GM19468 (cell line): ENCODE measurements around the gene BRD4.

ENCODE experiments used
- ATAC-seq: cut with Tn5 transposase; IDR thresholded peaks from one replicate; pipeline ENCODE4 v1.9.1; 2021; ENCODE audit warnings: mild to moderate bottlenecking, moderate library complexity, moderate number of reproducible peaks; ENCODE audit not compliant: unreplicated experiment; ENCODE audit errors: extremely low read depth

The BRD4 gene

DNA sequence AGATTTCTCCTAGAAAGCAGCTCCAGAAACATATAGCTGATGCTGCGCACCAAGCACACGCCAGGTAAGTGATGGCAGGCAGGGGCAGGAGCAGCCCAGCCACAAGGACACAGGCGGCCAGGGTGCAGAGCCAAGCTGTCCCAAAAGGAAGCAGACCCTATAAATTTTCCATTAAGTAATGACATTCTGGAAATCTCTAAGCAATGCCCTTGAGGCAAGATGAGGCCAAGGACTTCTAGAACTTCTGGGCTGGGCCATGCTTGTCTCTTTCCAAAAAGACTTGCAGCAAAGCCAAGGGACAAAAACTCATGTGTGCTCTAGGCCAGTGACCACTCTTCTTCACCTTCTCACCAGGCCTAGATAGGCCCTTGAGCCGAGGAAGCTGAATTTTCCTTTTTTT is 57.9 kb downstream of the BRD4 start:
- no peak for ATAC-seq

DNA sequence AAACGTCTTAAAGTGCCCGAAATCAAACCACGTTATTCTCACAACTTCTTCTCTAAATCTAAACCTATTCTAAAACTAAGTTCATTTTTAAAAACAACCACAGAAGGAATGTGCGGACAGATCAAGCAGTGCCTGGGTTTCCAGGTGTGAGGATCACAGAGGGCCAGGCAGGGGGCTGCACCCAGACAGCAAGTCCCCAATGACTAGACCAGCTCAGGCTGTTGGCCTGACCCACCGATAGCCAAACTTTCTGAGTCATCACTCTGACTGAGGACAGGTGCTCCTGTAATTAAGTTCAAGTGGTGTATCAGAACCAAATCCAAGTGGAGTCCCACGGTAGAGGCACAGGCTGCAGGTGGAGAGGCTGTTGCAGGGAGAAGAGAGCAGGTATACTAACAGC is 62.5 kb downstream of the BRD4 start:
- ATAC-seq, result no peak

DNA sequence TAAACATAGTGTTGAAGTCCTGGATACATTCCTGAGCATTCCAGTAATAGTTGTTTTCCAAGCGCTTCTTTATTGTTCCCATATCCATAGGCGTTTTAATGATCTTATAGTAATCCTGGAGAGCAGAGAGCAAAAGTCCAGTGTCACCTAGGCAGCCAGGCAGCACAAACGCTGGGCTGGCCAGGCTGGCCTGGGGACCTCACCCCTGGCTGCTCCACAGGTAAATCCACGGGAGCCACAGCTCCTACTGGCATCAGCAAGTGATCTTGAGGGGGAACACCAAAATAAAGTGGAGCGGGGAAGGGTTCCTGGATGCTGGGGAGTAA is 63.4 kb downstream of the BRD4 start:
- ATAC-seq, result no peak

DNA sequence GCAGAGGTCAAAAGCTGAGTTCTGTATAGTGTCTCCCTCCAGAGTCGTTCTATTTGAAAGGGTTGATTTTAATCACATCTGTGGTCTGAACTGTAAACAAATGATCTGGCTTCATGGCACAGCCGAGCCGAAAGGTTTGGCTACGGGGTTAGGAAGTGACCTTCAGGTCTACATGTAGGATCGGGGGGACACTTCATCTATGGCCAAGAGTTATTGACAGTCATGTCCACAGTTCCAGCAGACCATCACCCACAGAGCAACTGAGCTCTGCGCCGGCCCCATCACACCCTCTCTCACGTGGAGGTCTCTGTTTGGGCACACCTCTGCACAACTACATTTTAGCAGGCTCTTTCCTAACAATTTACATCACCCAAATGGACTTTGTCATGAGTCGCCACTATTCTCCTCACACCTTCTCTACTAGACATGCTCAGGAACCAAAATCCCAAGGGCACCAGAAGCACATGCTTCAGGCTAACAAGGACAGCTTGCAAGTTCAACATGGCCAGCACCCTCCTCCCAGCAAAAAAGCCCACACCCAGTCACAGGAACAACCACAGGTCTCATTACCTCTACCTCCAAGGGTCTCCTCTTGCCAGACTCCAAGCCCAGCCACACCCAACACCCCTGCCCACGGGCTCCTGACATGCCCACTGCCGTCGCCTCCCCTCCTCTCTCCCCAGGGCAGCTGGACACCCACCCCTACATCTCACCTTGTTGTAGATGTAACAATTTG is 64.0 kb downstream of the BRD4 start:
- ATAC-seq, result no peak

DNA sequence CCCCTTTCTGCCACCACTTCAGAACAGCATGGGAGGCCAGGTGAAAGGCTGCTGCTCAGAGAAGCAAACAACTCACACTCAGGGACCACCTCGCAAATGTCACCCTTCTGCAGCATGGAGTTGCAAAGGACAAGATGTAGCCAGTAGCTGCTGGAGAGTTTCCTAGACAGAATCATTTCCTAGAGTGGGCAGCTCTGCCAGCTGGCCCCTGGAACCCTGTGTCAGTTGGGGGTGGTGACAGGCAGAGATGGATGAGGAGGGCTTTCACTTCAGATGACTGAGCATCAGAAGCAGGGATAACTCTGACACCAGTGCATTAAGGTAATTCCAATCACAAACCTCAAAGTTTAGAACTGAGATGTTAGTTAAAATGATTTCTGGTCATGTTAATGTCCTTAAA is 65.7 kb downstream of the BRD4 start:
- no peak for ATAC-seq

DNA sequence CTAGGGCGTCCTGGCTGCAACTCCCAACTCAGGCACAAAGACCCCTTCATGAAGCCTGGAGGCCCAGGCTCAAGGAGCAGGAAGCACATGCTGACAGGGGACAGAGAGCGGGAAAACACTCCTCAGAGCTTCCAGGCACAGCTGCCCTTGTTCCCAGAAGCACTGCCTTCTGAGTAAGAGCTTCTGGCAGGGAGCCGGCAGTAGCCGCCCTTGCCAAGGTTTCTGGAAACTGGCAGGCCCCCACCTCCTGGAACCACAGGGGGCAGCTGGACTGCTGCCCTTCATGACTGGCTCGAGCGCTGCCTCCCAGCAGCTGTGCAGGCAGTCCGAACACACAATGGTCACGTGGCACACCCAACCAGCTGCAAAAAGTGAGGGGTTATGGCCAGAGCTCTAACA is 66.5 kb downstream of the BRD4 start:
- ATAC-seq, result no peak

DNA sequence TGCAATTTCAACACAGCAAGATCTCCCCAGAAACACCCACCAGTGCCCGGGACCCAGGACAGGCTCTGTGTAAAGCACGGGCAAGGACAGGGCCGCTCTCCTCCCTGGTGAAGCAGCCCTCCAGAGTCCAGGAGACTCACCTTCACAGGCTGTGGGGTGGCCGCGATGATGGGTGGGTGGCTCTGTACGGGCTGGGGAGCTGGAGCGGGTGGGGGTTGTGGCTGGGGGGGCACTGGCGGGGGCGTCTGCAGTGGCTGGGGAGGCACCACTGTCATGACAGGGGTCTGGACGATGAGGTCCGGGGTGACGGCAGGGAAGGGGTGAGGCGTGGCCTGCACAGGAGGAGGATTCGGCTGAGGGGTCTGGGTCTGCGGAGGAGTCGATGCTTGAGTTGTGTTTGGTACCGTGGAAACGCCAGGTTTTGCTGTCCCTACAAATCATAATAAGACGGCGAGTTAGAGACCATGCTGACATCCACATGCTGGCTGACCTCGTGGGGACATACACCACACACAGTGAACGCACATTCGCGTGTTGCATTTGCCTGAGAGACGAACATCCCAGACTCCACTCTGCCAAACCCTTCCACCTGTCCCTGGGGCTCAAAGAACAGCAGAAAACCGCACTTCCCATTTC is 67.0 kb downstream of the BRD4 start:
- ATAC-seq, result no peak

DNA sequence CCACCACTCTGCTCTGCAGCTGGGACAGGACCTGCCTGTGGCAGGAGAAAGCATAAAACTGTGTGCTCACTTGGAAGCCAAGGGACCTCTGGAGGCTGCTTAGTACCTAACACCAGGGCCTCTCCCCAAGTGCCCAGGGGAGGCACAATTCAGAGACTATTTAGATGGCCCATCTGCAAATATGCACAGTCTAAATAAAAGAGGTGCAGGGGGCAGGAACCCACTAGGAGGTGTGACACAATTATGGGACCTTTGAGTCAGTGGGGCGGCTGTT is 67.5 kb downstream of the BRD4 start:
- ATAC-seq, result no peak

DNA sequence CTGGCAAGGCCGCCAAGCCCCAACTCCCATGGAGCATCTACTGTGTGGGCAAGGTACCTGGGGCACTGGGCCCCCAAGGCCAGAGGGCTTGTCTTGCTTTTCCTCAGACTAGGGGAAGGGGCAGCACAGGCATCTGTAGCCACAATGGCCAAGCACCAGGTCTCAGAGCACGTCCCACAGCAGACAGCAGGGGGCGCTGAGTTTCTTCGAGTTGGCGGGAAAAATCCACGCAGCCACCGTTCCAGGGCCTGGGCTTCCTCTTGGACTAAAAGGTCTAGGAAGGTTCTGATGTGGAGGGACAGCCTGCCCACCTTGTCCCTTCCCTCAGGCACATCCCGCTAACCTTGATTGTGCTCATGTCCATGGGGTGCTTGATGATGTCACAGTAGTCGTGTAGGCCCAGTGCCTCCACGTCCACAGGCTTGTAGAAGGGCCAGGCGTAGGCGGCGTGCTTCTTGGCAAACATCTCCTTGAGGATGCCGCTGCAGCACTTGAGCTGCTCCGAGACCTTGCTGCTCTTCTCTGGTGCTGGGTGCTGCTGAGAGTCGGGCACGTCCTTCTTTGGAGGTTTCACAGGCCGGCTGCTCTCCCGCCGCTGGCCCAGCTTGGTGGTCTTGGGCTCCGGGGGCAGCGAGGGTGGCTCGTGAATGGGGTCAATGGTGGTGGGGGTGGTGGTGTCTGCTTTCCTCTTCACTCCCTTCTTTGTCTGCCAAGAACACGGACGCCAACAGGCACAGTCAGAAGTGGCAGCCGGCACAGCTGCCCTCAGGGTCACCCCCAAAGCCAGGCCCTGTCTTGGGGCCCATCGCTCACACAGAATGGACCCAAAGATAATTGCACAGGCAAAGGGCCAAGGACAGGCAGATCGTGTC is 68.0 kb downstream of the BRD4 start:
- no peak for ATAC-seq

DNA sequence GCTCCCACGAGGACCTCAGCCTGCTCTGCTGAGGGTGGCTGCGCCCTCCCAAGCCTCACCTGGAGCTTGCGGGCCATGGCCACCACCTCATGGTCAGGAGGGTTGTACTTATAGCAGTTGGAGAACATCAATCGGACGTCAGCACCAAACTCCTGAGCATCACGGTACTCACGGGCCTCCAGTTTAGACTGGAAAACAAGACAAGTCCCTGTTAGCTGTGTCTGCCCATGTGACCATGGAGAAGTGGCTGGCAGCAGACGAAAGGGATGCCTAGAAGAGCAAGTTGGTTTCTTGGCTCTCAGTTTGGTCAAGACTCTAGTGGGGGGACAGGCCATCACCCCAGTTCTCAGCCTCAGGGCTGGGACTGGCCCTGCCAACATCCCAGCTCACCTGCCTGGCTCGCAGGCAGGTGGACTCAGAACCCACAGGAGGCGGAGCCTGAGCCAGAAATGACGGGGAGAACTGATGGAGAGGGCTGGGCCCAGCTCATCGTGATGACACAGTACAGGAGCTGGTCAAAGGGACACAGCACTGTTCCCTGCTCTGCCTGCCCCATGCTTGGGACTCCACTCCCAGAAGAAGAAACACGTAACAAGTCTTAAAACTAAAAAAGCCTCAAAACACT is 68.9 kb downstream of the BRD4 start:
- no peak for ATAC-seq

DNA sequence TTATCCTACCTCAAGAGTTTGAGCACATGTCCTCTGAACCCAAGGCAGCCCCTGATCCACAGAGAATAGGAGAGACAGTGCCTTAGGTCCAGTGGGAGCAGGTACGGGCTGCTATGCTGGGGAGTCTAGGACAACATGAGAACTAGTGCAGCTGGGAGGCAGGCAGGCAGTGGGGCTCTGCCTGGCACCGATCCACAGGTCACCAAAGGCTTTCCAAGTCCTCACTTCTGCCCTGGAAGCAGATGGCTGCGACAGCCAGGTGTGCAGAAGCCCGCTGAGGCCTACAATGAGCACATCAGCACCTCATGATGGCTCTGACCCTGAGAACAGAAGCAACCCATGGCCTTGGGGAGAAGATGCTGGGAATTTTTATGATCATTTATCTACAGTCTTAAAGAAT is 70.3 kb downstream of the BRD4 start:
- ATAC-seq, result no peak

DNA sequence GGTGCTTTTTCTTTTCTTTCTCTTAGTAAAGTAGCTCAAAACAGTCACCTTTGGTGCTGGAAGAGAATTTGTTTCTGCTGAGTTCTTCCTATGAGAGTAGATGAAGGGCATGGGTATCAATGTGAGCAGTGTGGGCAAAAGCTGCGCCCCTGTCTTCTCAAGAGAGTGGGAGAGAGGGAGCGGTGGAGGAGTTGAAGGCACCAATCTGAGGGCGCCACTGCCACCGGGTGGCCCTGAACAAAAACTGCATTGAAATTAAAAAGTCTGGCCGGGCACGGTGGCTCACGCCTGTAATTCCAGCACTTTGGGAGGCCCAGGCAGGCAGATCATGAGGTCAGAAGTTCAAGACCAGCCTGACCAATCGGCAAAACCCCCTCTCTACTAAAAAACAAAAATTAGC is 71.4 kb downstream of the BRD4 start:
- ATAC-seq, result no peak

DNA sequence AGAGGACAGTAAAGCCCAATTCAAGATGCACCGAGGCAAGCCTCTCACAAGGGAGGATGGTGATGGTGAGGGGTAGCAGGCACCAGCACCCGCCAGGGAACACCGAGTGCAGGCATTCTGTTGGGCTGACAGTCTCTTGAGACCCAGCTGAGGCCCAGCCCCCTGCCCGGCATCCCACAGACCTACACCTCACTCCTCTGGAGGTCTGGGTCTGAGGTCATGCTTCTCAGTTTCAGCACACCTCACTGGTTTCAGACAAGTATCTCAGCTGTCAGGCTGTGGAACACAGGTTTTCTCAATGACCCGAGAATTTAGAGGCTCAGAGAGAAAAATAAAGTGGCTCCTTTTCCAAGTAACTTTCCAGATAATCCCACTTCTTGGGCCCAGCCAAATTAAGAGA is 72.4 kb downstream of the BRD4 start:
- ATAC-seq, result no peak

DNA sequence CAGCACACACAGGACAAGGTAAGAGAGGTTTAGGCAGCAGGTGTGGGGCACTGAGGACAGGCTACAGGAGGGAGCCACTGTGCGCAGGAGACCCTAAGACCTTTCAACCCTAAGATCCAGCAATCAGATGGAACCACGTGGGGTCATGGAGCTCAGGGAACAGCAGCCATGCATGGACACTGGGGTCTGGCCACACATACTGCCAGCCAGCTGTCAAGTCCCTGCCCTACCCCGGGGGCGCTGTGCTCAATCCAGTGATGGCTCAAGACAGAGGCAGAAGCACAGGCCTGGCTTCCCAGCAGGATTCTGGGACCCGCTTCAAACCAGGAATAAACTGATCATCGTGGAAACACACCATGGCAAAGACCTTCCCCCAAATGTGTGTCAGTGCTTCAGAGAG is 74.6 kb downstream of the BRD4 start:
- no peak for ATAC-seq

DNA sequence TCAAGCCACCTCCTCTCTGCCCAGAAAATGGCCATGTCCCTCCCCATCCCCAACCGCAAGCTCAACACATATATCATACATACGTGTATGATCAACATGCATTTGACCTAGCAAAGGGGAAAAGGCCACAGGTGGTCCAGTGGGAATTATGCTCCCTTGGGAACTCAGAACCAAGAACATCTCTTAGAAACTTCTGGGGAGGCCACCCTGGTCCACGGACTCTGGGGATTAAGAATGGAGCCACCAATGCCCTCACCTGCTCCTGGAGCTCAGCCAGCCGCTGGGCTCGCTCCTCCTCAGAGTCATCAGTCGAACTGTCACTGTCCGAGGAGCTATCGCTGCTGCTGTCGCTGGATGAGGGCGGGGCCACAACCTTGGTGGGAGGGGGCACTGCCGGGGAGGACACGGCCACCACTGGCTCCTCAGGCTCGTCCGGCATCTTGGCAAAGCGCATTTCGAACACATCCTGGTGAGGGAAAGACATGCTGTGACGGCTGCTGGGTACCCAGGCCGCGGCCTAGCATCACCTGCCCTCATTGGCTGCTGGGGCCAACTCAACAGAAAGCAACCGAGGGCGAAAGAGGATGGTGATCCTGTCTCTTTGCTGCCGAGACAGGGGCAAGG is 75.5 kb downstream of the BRD4 start:
- no peak for ATAC-seq

DNA sequence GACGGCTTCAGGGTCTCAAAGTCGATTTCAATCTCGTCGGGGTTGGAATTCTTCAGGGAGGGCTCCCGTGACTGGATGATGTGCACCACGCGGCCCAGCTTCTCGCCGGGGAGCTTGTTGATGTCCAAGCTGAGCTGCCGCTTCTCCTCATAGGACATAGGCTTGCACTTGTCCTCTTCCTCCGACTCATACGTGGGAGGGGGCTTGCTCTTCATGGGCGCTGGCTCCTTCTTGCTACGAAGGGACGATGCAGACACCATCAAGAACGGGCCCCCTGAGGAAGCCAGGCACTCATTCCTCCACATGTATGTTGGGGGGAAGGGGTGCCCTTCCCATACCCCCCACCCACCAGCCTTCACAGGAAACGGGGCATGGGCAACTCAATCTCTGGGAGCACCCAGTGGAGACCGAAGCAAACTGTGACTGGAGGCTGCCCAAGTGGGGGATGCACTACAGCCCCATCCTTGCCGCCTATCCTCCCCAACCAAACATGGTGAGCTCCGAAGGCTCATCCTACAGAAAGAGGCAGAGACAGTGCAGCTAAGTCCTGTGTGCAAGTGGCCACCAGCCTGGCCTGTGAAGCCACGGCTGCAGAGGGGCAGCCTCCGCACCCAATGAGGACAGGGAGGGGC is 76.9 kb downstream of the BRD4 start:
- ATAC-seq, result no peak

DNA sequence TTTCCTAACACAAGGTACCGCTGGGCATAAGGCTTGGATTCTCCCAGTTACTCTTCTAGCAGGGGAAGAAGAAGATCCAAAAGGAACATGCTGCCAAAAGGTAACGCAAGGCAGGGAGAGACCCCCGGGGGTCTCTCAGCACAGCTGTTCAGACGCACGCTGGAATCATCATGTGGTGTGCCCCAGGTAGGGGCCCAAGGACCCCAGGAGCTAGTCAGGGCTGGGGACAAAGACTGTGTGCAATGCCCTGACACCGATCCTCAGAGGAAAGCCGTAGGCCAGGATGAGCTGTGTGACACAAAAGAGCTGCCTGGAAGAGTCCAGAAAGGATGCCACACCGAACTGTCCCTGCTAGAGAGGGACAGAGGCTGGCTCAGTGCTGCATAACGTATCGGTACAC is 77.8 kb downstream of the BRD4 start:
- ATAC-seq, result no peak

DNA sequence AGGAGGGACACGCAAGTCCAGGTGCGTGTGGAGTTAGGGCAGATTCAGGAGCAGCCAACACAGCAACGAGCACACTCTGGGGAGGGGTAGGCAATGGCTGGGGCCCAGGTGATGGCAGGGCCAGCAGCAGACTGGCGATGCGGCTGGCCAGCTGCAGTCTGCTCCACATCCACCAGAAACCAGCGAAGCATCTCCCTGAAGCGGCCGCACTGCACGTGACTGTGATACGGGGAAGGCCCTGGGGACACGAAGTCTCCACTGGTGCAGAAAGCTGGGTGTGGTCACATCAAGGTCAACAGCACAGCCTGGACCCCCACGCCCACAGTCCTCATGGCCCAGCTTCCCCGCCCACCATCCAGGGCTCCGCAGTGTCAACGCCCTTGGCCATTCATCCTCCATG is 78.8 kb downstream of the BRD4 start:
- ATAC-seq, result no peak

DNA sequence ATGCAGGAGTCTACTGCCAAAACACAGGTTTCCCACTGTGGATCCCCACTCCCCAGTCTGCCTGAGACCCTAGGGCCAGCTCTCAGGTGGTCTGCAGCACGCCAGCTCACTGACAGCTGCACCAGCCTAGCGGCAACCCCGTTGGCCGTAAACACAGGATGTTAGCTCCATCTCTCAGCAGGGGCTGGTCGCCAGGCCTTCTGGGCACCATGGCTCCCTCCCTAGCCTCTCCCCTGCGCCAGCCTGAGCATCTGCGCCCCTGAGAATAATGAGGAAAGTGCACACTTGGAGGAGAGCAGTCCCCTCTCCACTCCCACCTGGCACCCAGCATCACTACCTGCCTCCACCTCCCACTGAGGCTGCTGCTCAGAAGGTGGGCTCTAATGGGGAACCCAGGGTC is 79.3 kb downstream of the BRD4 start:
- ATAC-seq, result no peak

DNA sequence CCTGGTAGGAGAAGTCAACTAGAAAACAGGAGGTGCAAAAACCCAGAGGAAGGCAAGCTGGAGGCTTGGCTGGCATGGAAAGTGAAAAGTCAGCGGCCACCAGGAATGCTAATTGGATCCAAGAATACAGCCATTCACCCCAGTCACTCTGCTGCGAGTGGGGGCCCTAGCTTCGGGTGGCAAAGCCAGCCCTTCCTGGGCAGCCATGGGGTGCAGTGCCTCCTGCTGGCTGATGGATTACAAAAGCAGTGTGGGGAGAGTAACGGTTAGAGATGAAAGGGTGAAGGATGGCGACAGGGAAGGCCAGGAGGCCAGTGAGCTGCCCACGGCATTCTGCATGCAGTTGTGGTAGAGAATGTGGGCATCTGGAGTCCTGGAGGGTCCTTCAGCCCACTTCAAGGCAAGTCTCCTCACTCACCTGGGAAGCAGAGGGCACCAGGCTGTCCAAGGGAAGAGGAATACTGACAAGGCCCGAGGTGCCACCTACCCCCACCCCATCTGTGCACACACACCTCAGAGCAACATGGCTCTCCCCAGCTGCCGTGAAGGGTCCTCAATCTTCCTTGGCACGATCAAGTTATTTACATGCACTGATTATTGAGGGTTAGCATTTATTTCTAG is 79.8 kb downstream of the BRD4 start:
- no peak for ATAC-seq
